ENCODE measurements around the gene MON1B.

MON1B gene

GRCh38 chr16:77233799-77234519, 43.0 kb downstream of the MON1B start:
- no peak overlapping the region for H3K18ac ChIP-seq (ENCODE audit: low read length)
- no CpG with 5 or more reads among the region's 9 CpGs for WGBS (ENCODE audit: extremely low coverage, insufficient coverage, insufficient read length)
- no peak overlapping the region for H4K91ac ChIP-seq (ENCODE audit: low read depth, low read length)
- H4K12ac ChIP-seq (ENCODE audit: low read depth, low read length) = no peak overlapping the region
- H3K79me2 ChIP-seq (ENCODE audit: control insufficient read depth, insufficient read depth, low read length, poor library complexity) = peaks cover under 1% of the 10 kb centered on the region
- H3K9me3 ChIP-seq (ENCODE audit: insufficient read depth, low read depth, low read length) = no peaks in the 10 kb centered on the region
- H3K4me2 ChIP-seq (ENCODE audit: low read length) = no peak overlapping the region
- no peak overlapping the region for H2AK5ac ChIP-seq (ENCODE audit: low read length)
- H2BK12ac ChIP-seq (ENCODE audit: low read length) = no peak overlapping the region
- no peak overlapping the region for H3K14ac ChIP-seq (ENCODE audit: low read length)
- no peak overlapping the region for H3K23ac ChIP-seq (ENCODE audit: low read length)
- peaks cover 9% of the 10 kb centered on the region for H3K79me1 ChIP-seq (ENCODE audit: low read length)
- no peak for DNase-seq
- H3K36me3 ChIP-seq (ENCODE audit: control insufficient read depth in 1 of 2, insufficient read depth in 2 of 2, low read length in 2 of 2) = no peaks in the 10 kb centered on the region
- H3K27ac ChIP-seq (ENCODE audit: low read depth, low read length) = no peak overlapping the region
- H4K8ac ChIP-seq (ENCODE audit: low read depth, low read length) = no peak overlapping the region
- H3K4me3 ChIP-seq (ENCODE audit: low read depth, low read length) = no peak overlapping the region
- H2BK5ac ChIP-seq (ENCODE audit: low read depth, low read length, poor library complexity) = no peak overlapping the region
- no peak overlapping the region for H3K4ac ChIP-seq (ENCODE audit: low read depth, low read length)
- no peak overlapping the region for H2BK120ac ChIP-seq (ENCODE audit: insufficient read depth, low read length, poor library complexity)
- no peak overlapping the region for H2AFZ ChIP-seq (ENCODE audit: insufficient read depth, low read length, poor library complexity)
- no peak overlapping the region for H3K9ac ChIP-seq (ENCODE audit: low read length)
- H3K4me1 ChIP-seq (ENCODE audit: control insufficient read depth in 1 of 2, insufficient read depth in 2 of 2, low read length in 2 of 2) = peaks cover 5 to 9% of the 10 kb centered on the region in 2 experiments
- H3K27me3 ChIP-seq (ENCODE audit: insufficient read depth, low read length) = no peaks in the 10 kb centered on the region

GRCh38 chr16:77234611-77235010, 43.6 kb downstream of the MON1B start:
- Histone ChIP-seq H2AFZ (ENCODE audit: insufficient read depth, low read length, poor library complexity) (no peak overlapping the region), H4K12ac (ENCODE audit: low read depth, low read length) (no peak overlapping the region), H3K9ac (ENCODE audit: low read length) (no peak overlapping the region), H3K36me3 (ENCODE audit: control insufficient read depth in 1 of 2, insufficient read depth in 2 of 2, low read length in 2 of 2) (no peaks in the 10 kb centered on the region), H4K8ac (ENCODE audit: low read depth, low read length) (no peak overlapping the region), H3K14ac (ENCODE audit: low read length) (no peak overlapping the region), H3K27ac (ENCODE audit: low read depth, low read length) (no peak overlapping the region), H3K4me2 (ENCODE audit: low read length) (no peak overlapping the region), H3K23ac (ENCODE audit: low read length) (no peak overlapping the region), H3K4ac (ENCODE audit: low read depth, low read length) (no peak overlapping the region), H2BK5ac (ENCODE audit: low read depth, low read length, poor library complexity) (no peak overlapping the region), H3K79me1 (ENCODE audit: low read length) (peaks cover 14% of the 10 kb centered on the region), H2AK5ac (ENCODE audit: low read length) (no peak overlapping the region), H3K18ac (ENCODE audit: low read length) (no peak overlapping the region), H3K79me2 (ENCODE audit: control insufficient read depth, insufficient read depth, low read length, poor library complexity) (peaks cover 2% of the 10 kb centered on the region), H4K91ac (ENCODE audit: low read depth, low read length) (no peak overlapping the region), H3K4me3 (ENCODE audit: low read depth, low read length) (no peak overlapping the region), H3K27me3 (ENCODE audit: insufficient read depth, low read length) (no peaks in the 10 kb centered on the region), H2BK120ac (ENCODE audit: insufficient read depth, low read length, poor library complexity) (no peak overlapping the region), H3K4me1 (ENCODE audit: control insufficient read depth in 1 of 2, insufficient read depth in 2 of 2, low read length in 2 of 2) (peaks cover 6 to 13% of the 10 kb centered on the region in 2 experiments), H2BK12ac (ENCODE audit: low read length) (no peak overlapping the region), H3K9me3 (ENCODE audit: insufficient read depth, low read depth, low read length) (no peaks in the 10 kb centered on the region)
- no CpG with 5 or more reads among the region's 11 CpGs for WGBS (ENCODE audit: extremely low coverage, insufficient coverage, insufficient read length)
- DNase-seq = no peak

- peak overlapping the region; percentile 58 for H2AFZ ChIP-seq (ENCODE audit: insufficient read depth, low read length, poor library complexity)
- WGBS (ENCODE audit: extremely low coverage, insufficient coverage, insufficient read length) = no CpG with 5 or more reads among the region's 21 CpGs
These were observed 45.1 kb downstream of the MON1B start for GRCh38 chr16:77236063-77236511.

GRCh38 chr16:77238593-77238992, 47.6 kb downstream of the MON1B start:
- Histone ChIP-seq H2AK5ac (ENCODE audit: low read length) (no peak overlapping the region), H2BK5ac (ENCODE audit: low read depth, low read length, poor library complexity) (no peak overlapping the region), H2BK120ac (ENCODE audit: insufficient read depth, low read length, poor library complexity) (peak overlapping the region; percentile 41), H4K8ac (ENCODE audit: low read depth, low read length) (no peak overlapping the region), H3K36me3 (ENCODE audit: control insufficient read depth in 1 of 2, insufficient read depth in 2 of 2, low read length in 2 of 2) (no peaks in the 10 kb centered on the region), H3K9me3 (ENCODE audit: insufficient read depth, low read depth, low read length) (no peaks in the 10 kb centered on the region), H3K4me2 (ENCODE audit: low read length) (no peak overlapping the region), H3K27ac (ENCODE audit: low read depth, low read length) (no peak overlapping the region), H3K27me3 (ENCODE audit: insufficient read depth, low read length) (no peaks in the 10 kb centered on the region), H4K91ac (ENCODE audit: low read depth, low read length) (peak overlapping the region; percentile 1), H3K79me1 (ENCODE audit: low read length) (peaks cover 14% of the 10 kb centered on the region), H3K4me1 (ENCODE audit: control insufficient read depth in 1 of 2, insufficient read depth in 2 of 2, low read length in 2 of 2) (peaks cover 6 to 18% of the 10 kb centered on the region in 2 experiments), H3K14ac (ENCODE audit: low read length) (no peak overlapping the region), H3K4me3 (ENCODE audit: low read depth, low read length) (no peak overlapping the region), H4K12ac (ENCODE audit: low read depth, low read length) (no peak overlapping the region), H3K23ac (ENCODE audit: low read length) (no peak overlapping the region), H2BK12ac (ENCODE audit: low read length) (no peak overlapping the region), H3K18ac (ENCODE audit: low read length) (no peak overlapping the region), H3K4ac (ENCODE audit: low read depth, low read length) (no peak overlapping the region), H3K9ac (ENCODE audit: low read length) (no peak overlapping the region), H2AFZ (ENCODE audit: insufficient read depth, low read length, poor library complexity) (no peak overlapping the region), H3K79me2 (ENCODE audit: control insufficient read depth, insufficient read depth, low read length, poor library complexity) (peaks cover 2% of the 10 kb centered on the region)
- DNase-seq = peak; percentile 18 to 57
- WGBS (ENCODE audit: extremely low coverage, insufficient coverage, insufficient read length) = no CpG with 5 or more reads among the region's 5 CpGs

More at GRCh38 chr16:77236063-77236511, 45.1 kb downstream of the MON1B start:
- Histone ChIP-seq H4K8ac (ENCODE audit: low read depth, low read length) (no peak overlapping the region), H2BK120ac (ENCODE audit: insufficient read depth, low read length, poor library complexity) (peak overlapping the region; percentile 24), H4K91ac (ENCODE audit: low read depth, low read length) (peak overlapping the region; percentile 21), H2BK5ac (ENCODE audit: low read depth, low read length, poor library complexity) (peak overlapping the region; percentile 34), H3K9me3 (ENCODE audit: insufficient read depth, low read depth, low read length) (no peaks in the 10 kb centered on the region), H3K4ac (ENCODE audit: low read depth, low read length) (no peak overlapping the region), H3K4me3 (ENCODE audit: low read depth, low read length) (no peak overlapping the region), H3K4me2 (ENCODE audit: low read length) (no peak overlapping the region), H3K14ac (ENCODE audit: low read length) (no peak overlapping the region), H4K12ac (ENCODE audit: low read depth, low read length) (no peak overlapping the region), H3K79me2 (ENCODE audit: control insufficient read depth, insufficient read depth, low read length, poor library complexity) (peaks cover 2% of the 10 kb centered on the region), H2AK5ac (ENCODE audit: low read length) (no peak overlapping the region), H3K36me3 (ENCODE audit: control insufficient read depth in 1 of 2, insufficient read depth in 2 of 2, low read length in 2 of 2) (no peaks in the 10 kb centered on the region), H3K18ac (ENCODE audit: low read length) (no peak overlapping the region), H3K27me3 (ENCODE audit: insufficient read depth, low read length) (no peaks in the 10 kb centered on the region), H3K79me1 (ENCODE audit: low read length) (peaks cover 14% of the 10 kb centered on the region), H3K27ac (ENCODE audit: low read depth, low read length) (no peak overlapping the region), H2BK12ac (ENCODE audit: low read length) (peak overlapping the region; percentile 90), H3K9ac (ENCODE audit: low read length) (no peak overlapping the region), H3K4me1 (ENCODE audit: control insufficient read depth in 1 of 2, insufficient read depth in 2 of 2, low read length in 2 of 2) (peaks cover 6 to 18% of the 10 kb centered on the region in 2 experiments), H3K23ac (ENCODE audit: low read length) (no peak overlapping the region)
- DNase-seq = peak; percentile 72 to 95
